HuH-7.5 (cell line): ENCODE measurements around the gene ACBD3.

Experiments used
- DNase-seq: peaks from one replicate; pipeline ENCODE4 v3.0.0; 2011; ENCODE audit warnings: low spot score

ACBD3 gene

DNA sequence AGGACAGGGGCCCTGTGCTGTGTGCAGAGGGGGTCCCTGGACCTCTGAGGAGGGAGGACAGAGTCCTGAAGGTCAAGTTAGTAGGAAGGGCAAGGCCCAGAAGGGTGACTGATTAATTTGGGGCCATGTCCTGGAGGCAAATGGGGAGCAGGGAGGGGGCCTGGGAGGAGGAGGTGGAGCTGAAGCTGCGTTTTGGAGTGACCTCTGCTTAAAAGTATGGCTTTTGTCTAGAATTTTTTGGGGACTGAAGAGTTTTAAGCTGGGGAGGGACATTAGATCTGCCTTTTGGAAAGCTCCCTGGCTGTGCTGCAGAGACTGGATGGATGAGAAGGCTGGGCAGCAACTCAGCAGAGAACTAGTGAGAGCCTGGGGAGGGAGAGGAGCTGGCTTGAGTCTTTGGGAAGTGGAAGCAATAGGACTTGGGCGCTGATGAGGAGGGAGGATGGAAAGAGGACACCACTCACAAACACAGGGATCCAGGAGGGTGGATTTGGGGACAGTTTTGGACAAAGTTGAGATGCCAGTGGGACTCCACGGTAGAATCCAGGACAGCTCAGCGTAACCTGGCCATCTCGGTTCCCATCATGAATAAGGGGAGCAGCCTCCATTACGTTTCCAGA is 52.9 kb downstream of the ACBD3 start:
- no peak for DNase-seq

DNA sequence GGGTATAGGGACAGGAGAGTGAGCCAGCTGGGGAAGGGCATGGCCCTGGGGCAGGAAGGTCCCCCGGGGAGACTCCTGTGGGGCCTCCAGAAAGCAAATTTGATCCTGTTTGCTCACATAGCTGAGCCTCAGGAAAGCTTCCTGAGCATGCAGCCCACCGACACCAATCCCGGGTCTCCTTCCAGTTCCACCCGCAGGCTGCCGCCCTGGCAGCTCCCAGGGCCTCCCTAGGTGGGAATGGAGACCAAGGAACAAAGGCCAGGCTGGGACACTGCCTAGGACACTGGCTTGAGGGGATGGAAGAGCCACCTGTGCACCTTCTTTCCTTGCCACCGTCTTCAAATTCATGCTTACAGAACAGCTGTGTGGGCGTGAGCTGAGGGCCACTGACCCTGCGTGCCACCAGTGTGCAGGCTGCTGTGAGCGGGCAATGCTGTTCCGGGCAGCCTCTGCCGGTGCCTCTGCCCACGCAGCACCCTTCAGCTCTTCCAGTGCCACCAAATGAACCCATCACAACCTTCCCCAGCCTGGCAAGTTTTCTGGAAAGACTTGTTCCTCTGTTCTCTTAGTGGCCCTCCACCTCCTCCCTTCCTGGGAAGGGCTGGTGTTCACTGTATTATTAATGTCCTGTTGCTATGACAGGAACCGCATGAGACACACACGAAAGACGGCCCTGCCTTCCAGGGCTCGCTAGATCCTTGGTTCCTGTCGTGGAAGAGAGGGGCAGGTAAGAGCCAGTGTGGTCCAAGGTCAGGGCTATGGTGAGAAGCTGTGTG is 53.6 kb downstream of the ACBD3 start:
- no peak for DNase-seq

DNA sequence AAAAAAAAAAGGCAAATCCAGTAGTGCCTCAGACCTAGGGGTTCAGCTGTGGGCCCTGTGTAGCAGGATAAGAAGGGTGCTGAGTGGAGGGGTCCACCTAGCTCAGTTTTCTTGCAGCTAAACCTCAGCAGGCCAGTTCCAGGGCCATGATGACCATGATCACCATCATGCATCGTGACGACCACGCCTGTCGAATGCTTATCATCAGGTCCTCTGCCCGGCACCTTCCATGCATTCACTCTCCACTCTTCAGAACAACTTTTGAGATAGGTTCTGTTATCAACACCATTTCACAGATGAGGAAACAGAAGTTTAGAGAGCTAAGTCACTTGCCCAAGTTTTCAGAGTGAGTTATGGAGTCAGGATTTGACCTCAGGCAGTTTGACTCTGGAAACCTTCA is 54.9 kb downstream of the ACBD3 start:
- DNase-seq: no peak

DNA sequence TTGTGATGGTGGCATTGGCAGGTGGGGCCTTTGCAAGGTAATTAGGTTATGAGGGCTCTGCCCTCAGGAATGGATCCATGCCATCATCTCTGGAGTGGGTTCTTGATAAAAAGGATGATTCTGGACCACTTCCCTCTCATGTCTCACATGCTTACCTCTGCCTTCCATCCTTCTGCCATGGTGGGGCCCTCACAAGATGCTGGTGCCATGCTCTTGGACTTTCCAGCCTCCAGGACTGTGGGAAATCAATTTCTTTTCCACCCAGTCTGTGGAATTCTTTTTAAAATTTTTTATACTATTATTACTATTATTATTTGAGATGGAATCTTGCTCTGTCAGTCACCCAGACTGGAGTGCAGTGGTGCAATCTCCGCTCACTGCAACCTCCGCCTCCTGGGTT is 57.3 kb downstream of the ACBD3 start:
- no peak for DNase-seq

DNA sequence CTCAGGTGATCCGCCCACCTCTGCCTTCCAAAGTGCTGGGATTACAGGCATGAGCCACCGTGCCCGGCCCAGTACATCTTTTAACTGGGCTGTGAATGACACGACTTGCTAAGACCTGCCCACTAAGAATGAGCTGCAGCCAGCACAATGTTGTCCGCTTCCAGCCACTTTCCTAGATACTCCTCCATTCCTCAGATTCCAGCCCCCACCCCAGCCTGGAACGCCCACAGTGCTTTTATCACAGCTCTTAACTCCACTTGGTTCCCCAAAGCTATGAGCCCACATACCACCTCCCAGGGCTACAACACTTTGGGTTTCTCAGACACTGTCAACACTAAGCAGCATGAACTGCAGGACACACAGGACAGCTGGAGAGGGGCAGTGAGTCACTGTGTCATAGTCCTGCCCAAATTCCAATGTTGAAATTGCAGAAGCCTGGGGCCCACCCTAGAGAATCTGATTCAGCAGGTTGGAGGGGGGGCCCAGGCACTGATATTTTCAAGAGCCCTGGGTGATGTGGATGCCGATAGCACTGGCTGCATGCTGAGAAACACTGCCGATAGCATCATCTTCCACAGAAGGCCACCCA is 58.0 kb downstream of the ACBD3 start:
- no peak for DNase-seq

DNA sequence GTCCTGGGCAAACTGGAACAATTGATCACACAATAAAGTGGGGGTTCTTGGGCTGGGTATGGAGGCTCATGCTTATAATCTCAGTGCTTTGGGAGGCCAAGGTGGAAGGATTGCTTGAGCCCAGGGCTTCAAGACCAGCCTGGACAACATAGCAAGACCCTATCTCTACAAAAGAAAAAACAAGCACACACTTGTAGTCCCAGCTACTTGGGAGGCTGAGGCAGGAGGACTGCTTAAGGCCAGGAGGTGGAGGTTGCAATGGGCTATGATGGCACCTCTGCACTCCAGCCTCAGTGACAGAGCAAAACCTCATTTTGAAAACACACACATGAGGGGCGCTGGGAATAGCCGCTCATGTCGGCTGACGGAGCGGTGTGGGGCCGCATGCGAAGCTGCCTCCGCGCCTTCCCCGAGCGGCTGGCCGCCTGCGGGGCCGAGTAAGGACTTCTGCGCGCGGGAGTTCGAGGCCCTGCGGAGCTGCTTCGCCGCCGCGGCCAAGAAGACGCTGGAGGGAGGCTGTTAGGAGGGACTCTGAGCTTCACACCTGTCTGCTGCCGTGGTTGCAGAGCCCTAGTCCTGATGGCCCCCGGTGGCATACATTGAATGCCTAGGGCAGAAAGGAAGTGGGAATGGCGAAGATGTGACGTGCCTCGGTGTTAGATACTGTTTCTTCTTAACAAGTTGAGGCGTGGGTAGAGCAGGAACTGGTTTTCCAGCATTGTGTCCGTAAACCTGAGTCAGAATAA is 59.5 kb downstream of the ACBD3 start:
- no peak for DNase-seq

DNA sequence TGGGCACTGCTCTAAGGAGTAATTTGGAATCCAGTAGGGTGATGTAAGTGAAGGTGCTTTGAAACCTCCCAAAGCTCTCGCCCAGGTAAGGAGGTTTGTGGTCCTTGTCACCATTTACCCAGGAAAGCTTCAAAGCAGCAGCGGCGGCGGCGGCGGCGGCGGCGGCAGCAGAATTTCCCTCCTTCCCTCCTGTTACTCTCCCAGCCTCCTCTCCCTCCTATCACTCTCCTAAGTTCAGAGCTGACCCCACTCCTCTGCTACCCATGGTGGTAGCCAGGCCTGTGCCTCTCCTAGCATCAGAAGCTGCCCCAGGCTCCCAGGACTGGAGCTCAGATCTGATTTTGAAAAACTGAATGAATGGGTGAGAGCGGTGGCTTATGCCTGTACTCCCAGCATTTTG is 60.7 kb downstream of the ACBD3 start:
- DNase-seq: no peak

DNA sequence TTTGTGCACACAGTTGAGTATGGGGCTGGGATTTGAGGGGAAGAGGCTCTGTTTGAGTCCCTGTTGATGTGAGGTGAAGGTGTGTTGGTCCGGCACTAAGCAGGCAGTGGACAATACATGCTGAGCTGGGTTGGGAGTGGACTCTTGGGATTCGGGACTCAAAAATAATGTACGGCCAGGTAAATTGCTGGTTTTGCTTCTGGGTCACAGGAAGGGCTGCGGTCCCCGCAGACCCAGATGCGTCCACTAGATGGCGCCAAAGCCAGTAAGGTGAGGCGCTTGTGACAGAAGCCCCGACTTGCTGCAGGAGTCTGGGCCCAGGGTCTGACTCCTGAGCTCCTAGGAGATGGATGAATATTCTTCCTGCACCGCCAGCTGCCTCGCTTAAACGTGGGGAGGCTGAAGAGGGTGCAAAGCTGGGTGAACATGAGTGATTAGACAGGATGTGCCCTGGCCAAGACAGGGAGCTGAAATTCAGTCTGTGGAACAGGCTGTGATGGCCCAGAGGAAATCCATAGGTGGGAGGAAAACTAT is 61.4 kb downstream of the ACBD3 start:
- DNase-seq: peak; percentile 93

DNA sequence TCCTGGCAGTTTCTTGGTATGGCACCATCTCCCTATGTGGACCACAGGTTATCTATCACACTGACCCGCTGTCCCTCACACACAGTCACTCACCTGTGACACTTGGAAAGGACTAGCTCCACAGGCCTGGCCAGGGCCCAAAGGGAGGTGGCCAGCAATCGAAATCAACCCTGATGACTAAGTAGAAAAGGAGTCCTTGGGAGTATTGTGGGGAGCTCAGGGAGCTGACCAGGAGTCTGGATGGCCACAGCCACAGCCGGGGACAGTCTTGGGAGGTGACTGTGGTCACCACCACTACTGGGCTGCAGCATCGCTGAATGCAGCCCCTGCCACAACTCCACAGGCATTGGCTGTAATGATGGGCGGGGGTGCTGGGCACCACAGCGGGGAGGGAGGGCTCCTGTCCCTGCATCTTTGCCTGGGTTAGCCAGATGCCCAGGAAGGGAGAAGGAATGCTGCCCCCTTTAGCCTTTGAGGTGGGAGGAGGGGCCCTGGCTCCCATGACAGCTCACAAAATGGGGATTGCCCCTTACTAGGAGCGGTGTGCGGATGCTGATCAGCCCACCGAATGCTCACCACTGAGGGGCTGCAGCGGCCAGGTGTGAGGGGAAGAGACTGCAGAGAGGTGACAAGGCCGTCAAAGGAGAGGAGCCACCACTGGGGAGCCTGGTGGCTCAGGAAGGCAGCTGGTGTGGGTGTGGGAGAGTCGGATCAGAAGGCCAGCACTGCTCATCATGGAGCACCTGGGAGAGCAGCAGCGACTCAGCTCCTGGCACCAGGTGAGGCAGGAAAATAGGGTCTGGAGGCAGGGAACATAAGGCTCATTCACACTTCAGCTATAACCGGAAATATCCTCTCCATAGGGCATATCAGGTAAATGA is 62.7 kb downstream of the ACBD3 start:
- DNase-seq: no peak

DNA sequence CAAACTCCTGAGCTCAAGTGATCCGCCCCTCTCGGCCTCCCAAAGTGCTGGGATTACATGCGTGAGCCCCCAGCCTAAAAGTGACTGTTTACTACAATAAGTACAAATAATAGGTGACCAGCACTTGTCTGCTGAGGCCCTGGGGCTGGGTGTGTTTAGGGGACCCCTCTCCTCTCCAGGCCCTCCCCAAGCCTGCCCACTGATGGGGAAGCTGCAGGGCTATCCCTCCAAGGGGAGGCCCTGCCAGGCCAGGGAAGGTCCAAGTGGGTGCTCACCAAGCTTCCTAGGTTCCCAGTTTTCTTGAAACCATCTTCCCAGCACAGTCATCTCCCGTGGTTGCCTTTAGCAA is 63.4 kb downstream of the ACBD3 start:
- DNase-seq: no peak

DNA sequence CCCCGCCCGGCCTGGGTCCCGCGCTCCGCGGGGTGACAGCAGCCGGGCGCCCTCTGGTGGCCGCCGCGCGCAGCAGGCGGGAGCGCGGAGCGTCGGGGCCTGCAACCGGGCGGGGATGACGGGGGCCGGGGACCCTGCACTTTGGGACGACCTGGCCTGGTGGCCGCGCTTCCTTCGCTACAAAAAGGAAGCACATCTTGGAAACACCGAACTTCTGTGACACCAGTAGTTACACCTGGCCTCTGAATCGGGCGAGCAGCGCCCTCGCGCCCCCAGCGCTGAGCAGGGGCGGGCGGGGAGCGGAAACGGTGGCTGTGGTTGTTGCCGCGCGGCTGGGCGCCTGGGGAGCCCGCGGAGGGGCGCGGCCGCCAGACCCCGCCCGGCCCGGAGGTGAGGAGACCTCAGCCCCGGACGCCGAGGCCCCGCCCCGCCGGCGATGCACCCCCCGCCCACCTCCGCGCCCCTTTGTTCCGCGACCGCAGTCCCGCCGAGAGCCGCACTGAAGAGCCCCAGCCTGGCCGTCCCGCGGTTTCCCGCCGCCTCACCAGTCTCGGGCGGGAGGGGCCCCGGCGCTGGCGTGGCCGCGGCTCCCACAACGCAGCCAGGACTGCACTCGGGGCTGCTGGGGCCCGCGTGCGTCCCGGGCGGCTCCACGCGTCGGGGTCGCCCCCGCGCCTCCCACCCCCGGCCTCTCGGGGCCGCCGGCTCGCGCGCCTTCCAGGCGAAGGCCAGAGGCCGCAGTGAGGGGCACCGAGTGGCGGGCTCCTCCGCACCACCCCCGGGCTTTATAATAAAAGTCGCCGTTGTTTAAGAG is 64.7 kb downstream of the ACBD3 start:
- peak; percentile 97 for DNase-seq

DNA sequence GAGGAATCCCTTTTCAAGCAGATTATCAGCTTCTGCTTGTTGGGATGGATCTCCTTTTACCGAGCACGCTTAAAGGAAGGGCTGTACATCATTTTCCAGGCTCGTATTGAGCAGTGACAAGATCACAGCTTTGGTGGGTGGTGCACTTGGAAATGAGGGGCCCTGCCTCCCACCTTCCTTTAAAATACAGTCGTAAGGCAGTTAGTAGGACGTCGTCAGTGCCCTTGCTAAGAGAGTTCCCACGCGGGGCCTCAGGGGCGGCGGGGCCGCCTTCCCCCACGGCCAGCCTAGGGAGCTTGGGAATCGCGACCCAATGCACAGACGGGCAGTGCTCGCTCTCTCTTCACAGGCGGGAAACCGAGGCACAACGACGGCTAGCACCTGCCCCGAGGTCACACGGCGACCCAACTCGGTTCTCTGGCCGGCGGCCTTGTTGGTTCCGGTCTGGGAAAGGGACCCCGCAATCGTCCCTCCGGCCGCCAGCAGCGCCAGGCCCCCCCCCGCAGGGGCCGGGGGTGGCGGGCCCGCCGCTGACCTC is 65.4 kb downstream of the ACBD3 start:
- no peak for DNase-seq

DNA sequence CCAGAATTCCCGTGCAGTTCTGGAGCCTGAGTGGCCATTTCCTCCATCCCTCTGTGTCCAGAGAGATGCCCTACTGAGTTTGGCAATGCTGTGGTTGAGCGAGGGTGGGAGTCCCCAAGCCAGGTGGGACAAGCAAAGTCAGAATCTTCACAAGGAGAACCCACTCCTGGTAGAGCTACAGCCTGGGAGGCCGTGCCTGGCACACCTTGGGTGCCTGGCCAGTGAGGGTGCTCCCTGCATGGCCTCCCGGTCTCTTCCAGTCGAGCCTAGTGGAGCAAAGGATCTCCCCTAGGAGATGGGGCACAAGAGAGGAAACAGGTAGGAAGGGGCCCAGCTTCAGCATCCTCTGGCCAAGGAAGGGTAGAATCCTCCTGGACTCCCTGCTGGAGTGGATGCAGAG is 66.1 kb downstream of the ACBD3 start:
- no peak for DNase-seq

DNA sequence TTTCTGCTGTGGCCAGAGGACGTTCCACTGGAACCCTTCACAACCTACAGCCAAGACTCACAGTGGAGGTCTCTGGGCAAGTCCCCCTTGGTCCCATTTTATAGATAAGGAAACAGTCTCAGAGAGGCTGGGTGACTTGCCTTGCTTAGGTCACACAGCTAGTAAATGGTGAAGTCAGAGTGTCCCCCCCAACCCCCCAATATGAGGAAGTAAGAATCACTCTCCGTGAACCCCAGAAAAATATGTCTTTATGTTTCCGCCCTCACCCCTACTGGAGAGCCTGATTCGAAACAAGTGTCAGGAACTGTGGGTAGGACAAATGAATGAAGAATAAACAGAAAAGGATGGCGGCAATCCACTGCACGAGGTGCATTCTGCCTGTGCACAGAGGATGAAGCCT is 67.4 kb downstream of the ACBD3 start:
- no peak for DNase-seq

DNA sequence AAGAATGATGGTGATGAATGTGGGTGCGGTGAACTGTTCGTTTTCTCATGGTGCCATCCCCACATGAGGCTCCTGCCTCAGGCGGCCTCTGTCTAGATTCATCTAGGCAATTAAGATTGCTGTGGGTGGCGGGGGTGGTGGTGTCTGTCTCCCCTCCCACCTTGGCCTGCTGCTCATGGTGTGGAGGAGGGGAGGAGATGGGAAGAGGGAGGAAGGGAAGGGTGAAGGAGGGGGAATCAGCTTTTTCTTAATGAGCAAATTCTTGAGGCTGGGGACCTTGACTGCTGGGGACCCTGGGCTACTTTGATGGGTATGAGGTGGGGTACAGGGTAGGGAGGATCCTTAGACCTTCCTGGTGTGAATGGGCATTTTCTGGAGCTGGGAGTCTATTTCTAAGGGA is 68.2 kb downstream of the ACBD3 start:
- no peak for DNase-seq

DNA sequence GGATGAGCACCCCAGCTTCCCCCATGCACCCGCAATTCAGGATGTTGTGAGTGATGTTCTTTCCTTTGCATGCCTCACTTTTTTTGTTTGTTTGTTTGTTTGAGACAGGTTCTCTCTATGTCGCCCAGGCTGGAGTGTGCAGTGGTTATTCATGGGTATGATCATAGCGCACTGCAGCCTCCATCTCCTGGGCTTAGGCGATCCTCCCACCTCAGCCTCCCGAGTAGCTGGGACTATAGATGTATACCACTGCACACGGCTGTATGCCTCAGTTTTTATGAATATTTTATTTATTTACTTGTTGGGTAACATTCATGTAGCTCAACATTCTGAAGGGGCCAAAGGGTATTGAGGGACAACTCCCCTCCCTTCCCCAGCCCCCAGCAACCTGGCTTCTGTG is 69.2 kb downstream of the ACBD3 start:
- no peak for DNase-seq

DNA sequence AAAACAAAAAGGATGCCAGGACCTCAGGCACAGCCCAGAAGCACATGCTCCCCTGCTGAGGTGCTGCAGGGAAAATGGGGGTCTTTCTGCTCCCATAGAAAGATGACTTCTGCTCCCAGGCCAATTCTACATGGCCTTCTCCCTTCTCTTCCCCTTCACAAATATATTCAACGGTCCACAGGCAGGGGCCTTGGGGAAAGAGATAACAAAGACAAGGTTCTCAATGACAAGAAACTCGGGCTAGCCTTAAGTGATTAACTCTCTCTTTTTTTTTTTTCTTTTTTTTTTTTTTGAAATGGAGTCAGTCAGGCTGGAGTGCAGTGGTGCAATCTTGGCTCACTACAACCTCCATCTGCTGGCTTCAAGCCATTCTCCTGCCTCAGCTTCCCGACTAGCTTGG is 69.9 kb downstream of the ACBD3 start:
- DNase-seq: no peak

DNA sequence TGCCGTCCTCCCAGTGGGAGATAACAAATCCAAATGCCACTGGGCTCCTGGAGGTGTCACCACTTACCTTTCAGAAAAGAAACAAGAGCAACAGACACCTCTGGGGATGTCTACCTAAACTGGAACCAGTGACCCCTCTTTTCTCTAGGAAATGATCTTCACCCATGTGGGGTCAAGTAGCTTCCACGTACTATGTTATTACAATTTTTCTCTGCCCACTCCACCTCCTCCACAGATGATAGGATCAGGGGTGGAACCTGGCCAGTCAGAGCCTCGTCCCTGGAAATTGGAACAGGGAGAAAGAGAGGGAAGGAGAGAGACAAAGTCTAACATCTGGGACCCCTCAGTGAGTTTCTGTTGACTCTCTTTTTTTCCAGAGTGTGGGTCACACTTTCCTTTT is 73.9 kb downstream of the ACBD3 start:
- no peak for DNase-seq

DNA sequence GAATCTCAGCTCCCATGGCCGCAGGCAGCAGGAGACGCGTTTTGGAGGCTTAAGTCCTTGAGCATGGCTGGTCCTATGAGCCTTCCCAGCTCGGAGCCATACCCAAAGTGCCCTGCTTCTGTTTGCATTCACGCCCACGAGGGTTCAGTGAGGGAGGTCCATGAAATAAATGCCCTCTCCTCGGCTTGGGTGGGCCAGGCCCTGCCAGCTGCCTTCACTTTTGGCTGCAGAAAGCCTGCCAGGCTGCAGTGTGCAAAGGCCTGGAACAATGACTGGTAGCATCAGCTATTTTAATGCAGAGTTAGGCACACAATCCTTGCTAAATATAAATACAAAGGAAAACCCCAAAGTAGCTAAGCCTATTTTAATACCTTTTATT is 74.7 kb downstream of the ACBD3 start:
- DNase-seq: no peak

DNA sequence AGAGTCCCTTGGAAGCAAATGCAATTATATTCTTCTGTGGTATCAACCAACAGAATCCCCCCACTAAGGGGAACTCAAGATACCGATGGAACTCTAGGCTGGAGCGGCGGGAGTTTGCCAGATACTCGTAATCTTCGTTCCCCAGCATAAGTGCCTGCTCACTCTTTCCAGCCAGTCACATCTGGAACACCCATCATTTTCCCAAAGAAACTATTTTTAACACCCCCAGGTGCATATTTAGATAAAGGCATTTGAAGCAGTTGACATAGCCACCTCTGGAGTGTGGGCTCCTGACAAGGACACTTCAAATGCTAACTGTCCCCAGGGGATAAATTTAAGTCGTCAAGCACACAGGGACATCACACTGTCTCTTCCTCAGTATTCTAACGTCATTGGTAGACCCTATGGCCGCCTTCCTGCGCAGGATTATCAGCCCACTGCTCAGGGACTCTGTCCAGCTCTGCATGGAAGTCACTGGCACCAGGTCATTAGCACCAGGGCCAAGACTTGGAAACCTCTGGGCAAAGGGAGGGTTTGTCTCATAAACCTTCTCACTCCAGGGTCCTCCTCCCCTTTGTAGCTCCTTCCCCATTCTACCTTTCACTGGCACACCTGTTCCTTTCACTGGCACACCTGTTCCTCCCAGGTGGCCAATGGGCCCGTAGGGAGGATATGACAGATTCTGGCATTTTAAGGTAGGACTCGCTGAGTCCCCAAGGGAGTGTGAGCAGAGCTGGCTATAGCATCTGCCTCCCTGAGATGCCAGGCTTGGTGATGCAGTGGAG is 75.3 kb downstream of the ACBD3 start:
- no peak for DNase-seq
